Loucy (cell line): ENCODE data around the gene MYL7.

Experiments used
- H2AFZ ChIP-seq: fragments of 200-600 bp; sonication (generic); 2 replicates; pipeline ENCODE4 v1.6.0; 2016; ENCODE audit warnings: antibody characterized with exemption, mild to moderate bottlenecking, low read length, moderate library complexity
- H3F3A ChIP-seq: fragments of 200-600 bp; 2 replicates; pipeline ENCODE4 v1.6.0; 2016; ENCODE audit warnings: antibody characterized with exemption, low read depth, mild to moderate bottlenecking
- H3K27me3 ChIP-seq: fragments of 200-600 bp; sonication (generic); 2 replicates; pipeline ENCODE4 v1.6.1; 2014; ENCODE audit warnings: low read length, mild to moderate bottlenecking; ENCODE audit not compliant: insufficient read depth, poor library complexity, severe bottlenecking
- H3K36me3 ChIP-seq: fragments of 200-600 bp; sonication (generic); 2 replicates; pipeline ENCODE4 v1.6.1; 2016; ENCODE audit warnings: low read length; ENCODE audit not compliant: insufficient read depth
- H3K4me1 ChIP-seq: fragments of 200-600 bp; sonication (generic); 2 replicates; pipeline ENCODE4 v1.5.1; 2014; ENCODE audit warnings: low read length, mild to moderate bottlenecking; ENCODE audit not compliant: insufficient read depth, poor library complexity, severe bottlenecking
- H3K4me2 ChIP-seq: fragments of 200-600 bp; sonication (generic); 2 replicates; pipeline ENCODE4 v1.6.0; 2014; ENCODE audit warnings: antibody characterized with exemption, low read length, low read depth, mild to moderate bottlenecking; ENCODE audit not compliant: poor library complexity, severe bottlenecking
- H3K4me3 ChIP-seq: fragments of 200-600 bp; sonication (generic); 2 replicates; pipeline ENCODE4 v1.5.1; 2014; ENCODE audit warnings: low read length, mild to moderate bottlenecking, mixed read lengths; ENCODE audit not compliant: poor library complexity, severe bottlenecking
- H3K79me2 ChIP-seq: fragments of 200-600 bp; sonication (generic); 2 replicates; pipeline ENCODE4 v1.6.1; 2014; ENCODE audit warnings: low read length; ENCODE audit not compliant: insufficient read depth
- H3K9ac ChIP-seq: fragments of 200-600 bp; sonication (generic); 2 replicates; pipeline ENCODE4 v1.6.0; 2014; ENCODE audit warnings: mild to moderate bottlenecking, low read depth, low read length, moderate library complexity; ENCODE audit not compliant: poor library complexity, severe bottlenecking
- H3K9me2 ChIP-seq: fragments of 200-600 bp; sonication (generic); replicated peaks from 2 replicates; pipeline ENCODE4 v1.6.1; 2016; ENCODE audit warnings: low read depth, low read length, mixed read lengths
- H3K9me3 ChIP-seq: fragments of 200-600 bp; sonication (generic); 2 replicates; pipeline ENCODE4 v1.6.1; 2014; ENCODE audit warnings: mild to moderate bottlenecking, antibody characterized with exemption, low read length, low read depth; ENCODE audit not compliant: insufficient read depth
- H4K20me1 ChIP-seq: fragments of 200-600 bp; sonication (generic); 2 replicates; pipeline ENCODE4 v1.6.0; 2014; ENCODE audit warnings: antibody characterized with exemption, low read length, mild to moderate bottlenecking; ENCODE audit not compliant: insufficient read depth, poor library complexity, severe bottlenecking
- CTCF ChIP-seq: fragments of 200-600 bp; sonication (generic); conservative IDR thresholded peaks from 2 replicates; pipeline ENCODE4 v1.5.1; 2014; ENCODE audit warnings: mild to moderate bottlenecking, antibody characterized with exemption, low read length
- EZH2phosphoT487 ChIP-seq: fragments of 200-600 bp; IDR thresholded peaks from 2 replicates; pipeline ENCODE4 v1.6.1; 2018; ENCODE audit warnings: antibody characterized with exemption, mild to moderate bottlenecking, moderate library complexity, borderline replicate concordance

Gene MYL7

GRCh38 chr7:44145969-44146911 is 5.1 kb upstream of the MYL7 start:
- no peak overlapping the region for H2AFZ ChIP-seq
- H3K36me3 ChIP-seq = no peaks in the 10 kb centered on the region
- no peak overlapping the region for H3K4me3 ChIP-seq
- H3F3A ChIP-seq = no peaks in the 10 kb centered on the region
- no peaks in the 10 kb centered on the region for H3K79me2 ChIP-seq
- no peaks in the 10 kb centered on the region for H3K9me3 ChIP-seq
- TF ChIP-seq CTCF (no peak), EZH2phosphoT487 (no peak)
- H3K27me3 ChIP-seq = no peaks in the 10 kb centered on the region
- H3K9ac ChIP-seq = no peak overlapping the region
- no peaks in the 10 kb centered on the region for H3K4me1 ChIP-seq
- no peak overlapping the region for H3K4me2 ChIP-seq
- no peaks in the 10 kb centered on the region for H3K9me2 ChIP-seq
- no peaks in the 10 kb centered on the region for H4K20me1 ChIP-seq

GRCh38 chr7:44145479-44145968 is 4.4 kb upstream of the MYL7 start:
- Histone ChIP-seq H3K9me2 (no peaks in the 10 kb centered on the region), H3K27me3 (no peaks in the 10 kb centered on the region), H3F3A (no peaks in the 10 kb centered on the region), H3K9ac (no peak overlapping the region), H3K4me2 (no peak overlapping the region), H3K4me1 (no peaks in the 10 kb centered on the region), H3K79me2 (no peaks in the 10 kb centered on the region), H3K36me3 (no peaks in the 10 kb centered on the region), H3K4me3 (no peak overlapping the region), H4K20me1 (no peaks in the 10 kb centered on the region), H3K9me3 (no peaks in the 10 kb centered on the region), H2AFZ (no peak overlapping the region)
- TF ChIP-seq EZH2phosphoT487 = no peak
- TF ChIP-seq CTCF = no peak

- no peak overlapping the region for H3K9ac ChIP-seq
- H3K4me2 ChIP-seq = no peak overlapping the region
- H3K4me3 ChIP-seq = no peak overlapping the region
- no peaks in the 10 kb centered on the region for H3K9me2 ChIP-seq
- H2AFZ ChIP-seq = no peak overlapping the region
- H3K27me3 ChIP-seq = no peaks in the 10 kb centered on the region
- no peaks in the 10 kb centered on the region for H3F3A ChIP-seq
- H3K79me2 ChIP-seq = no peaks in the 10 kb centered on the region
- no peaks in the 10 kb centered on the region for H3K9me3 ChIP-seq
- no peaks in the 10 kb centered on the region for H4K20me1 ChIP-seq
- no peaks in the 10 kb centered on the region for H3K36me3 ChIP-seq
- no peak for TF ChIP-seq CTCF
- no peak for TF ChIP-seq EZH2phosphoT487
- H3K4me1 ChIP-seq = no peaks in the 10 kb centered on the region
These were observed 3.9 kb upstream of the MYL7 start for GRCh38 chr7:44144968-44145478.
